CD4-positive, alpha-beta T cell treated with Interferon alpha-2 for 1 hour (primary cell): ENCODE measurements around the gene KCTD14.
"Not testable (repeated sequence)": the region's sequence is repeated elsewhere in the genome, so short reads cannot be mapped to it uniquely, and the experiment has no call there.

Source experiments
- DNase-seq, 2 donors: peaks; one replicate each; pipeline ENCODE4 v3.0.0-alpha.2; 2020 to 2022

KCTD14 gene

GRCh38 chr11:78045851-78046485 is 22.9 kb upstream of the KCTD14 start:
- DNase-seq: peak; percentile 57 to 77

GRCh38 chr11:78044706-78045105 is 21.6 kb upstream of the KCTD14 start:
- DNase-seq: no peak

GRCh38 chr11:78041843-78042440 is 18.9 kb upstream of the KCTD14 start:
- DNase-seq: no peak

- not testable (repeated sequence) for DNase-seq
Observed at GRCh38 chr11:78041380-78041719, 18.3 kb upstream of the KCTD14 start.

- no peak for DNase-seq
Observed at GRCh38 chr11:78040691-78041379, 17.8 kb upstream of the KCTD14 start.

GRCh38 chr11:78039919-78040671 is 17.0 kb upstream of the KCTD14 start:
- peak in 1 of 2 donors; percentile 6 for DNase-seq

- DNase-seq: no peak
Observed at GRCh38 chr11:78039391-78039918, 16.4 kb upstream of the KCTD14 start.

- DNase-seq: no peak
Observed at GRCh38 chr11:78038697-78039313, 15.7 kb upstream of the KCTD14 start.

- DNase-seq: no peak
Observed at GRCh38 chr11:78037825-78038620, 14.9 kb upstream of the KCTD14 start.

GRCh38 chr11:78037056-78037455 is 14.0 kb upstream of the KCTD14 start:
- DNase-seq: no peak

- DNase-seq: no peak
Observed at GRCh38 chr11:78036313-78036712, 13.2 kb upstream of the KCTD14 start.

- DNase-seq: no peak
Observed at GRCh38 chr11:78034623-78035022, 11.5 kb upstream of the KCTD14 start.

- DNase-seq: no peak
Observed at GRCh38 chr11:78033040-78033439, 10.0 kb upstream of the KCTD14 start.

- DNase-seq: no peak
Observed at GRCh38 chr11:78032090-78032489, 9.0 kb upstream of the KCTD14 start.

- DNase-seq: no peak
Observed at GRCh38 chr11:78031629-78032028, 8.6 kb upstream of the KCTD14 start.

- no peak for DNase-seq
Observed at GRCh38 chr11:78030429-78031325, 7.6 kb upstream of the KCTD14 start.

GRCh38 chr11:78028423-78028822 is 5.3 kb upstream of the KCTD14 start:
- DNase-seq: not testable (repeated sequence)

GRCh38 chr11:78027759-78028158 is 4.7 kb upstream of the KCTD14 start:
- no peak for DNase-seq

GRCh38 chr11:78025378-78025777 is 2.3 kb upstream of the KCTD14 start:
- no peak for DNase-seq

GRCh38 chr11:78023426-78023825 is 350 bp upstream of the KCTD14 start:
- DNase-seq: no peak

- no peak for DNase-seq
Observed at GRCh38 chr11:78021611-78022010, 1.5 kb downstream of the KCTD14 start.
